K562 (cell line): ENCODE data around the gene CMTM1. TPM values are rescaled to one million over a fixed set of nuclear protein-coding genes. Genes with fewer than 3 reads are reported as not detected.

Experiments used
- CEBPG ChIP-seq, 3 experiments: fragments of 200-800 bp in 1 of 3; sonication (Bioruptor generic) in 1 of 3; sonication (generic) in 1 of 3; formaldehyde crosslinking in 1 of 3; IDR thresholded peaks in 2 of 3; conservative IDR thresholded peaks in 1 of 3; 2 replicates each; pipeline versions ENCODE4 v1.6.1 to v1.8.0; 2016 to 2022; ENCODE audit warnings: missing compliant biosample characterization in 2 of 3, missing genetic modification characterization in 2 of 3, mild to moderate bottlenecking in 1 of 3, missing genetic modification reagents in 1 of 3
- polyA plus RNA-seq, 8 experiments: library from polyadenylated mRNA; depleted of rRNA in 4 of 8; stranded (reverse) in 5 of 8; unstranded in 3 of 8; fragments of >200 nt; fragmentation: Nextera tagmentation in 2 of 8; fragmentation: Illumina TruSeq in 1 of 8; extraction: Ambion mirVana in 2 of 8; extraction: Trizol in 1 of 8; gene quantifications; 2 replicates each; pipeline versions ENCODE4 v1.2.1 to v1.2.3, GENCODE V29; 2011 to 2014; ENCODE audit warnings: inconsistent platforms in 1 of 8, missing spikeins in 1 of 8
- total RNA-seq, 7 experiments: library from RNA; depleted of rRNA in 6 of 7; stranded (reverse); fragments of >200 nt in 6 of 7; fragmentation: Illumina TruSeq in 2 of 7; extraction: Trizol in 2 of 7; gene quantifications; 2 replicates each; pipeline versions ENCODE4 v1.2.1 to v1.2.3, GENCODE V29; 2011 to 2021; ENCODE audit warnings: low replicate concordance in 1 of 7
- TF ChIP-seq, protein P1 (sequence below), 2 experiments: fragments of 450-650 bp; formaldehyde crosslinking in 1 of 2; IDR thresholded peaks; 2 replicates each; pipeline versions ENCODE4 v1.4.0 to v1.6.1; 2014 to 2020; ENCODE audit warnings: mild to moderate bottlenecking in 2 of 2, borderline replicate concordance in 1 of 2, low read depth in 1 of 2

CMTM1 gene
- total and polyA plus RNA-seq, 9 of the 15 experiments (the other 6 are each of a cell fraction or from before 2014, with no cell fraction given): 0.25 to 2.6 (median 1.1) TPM; not detected in 2

- TF ChIP-seq, protein P1, sequence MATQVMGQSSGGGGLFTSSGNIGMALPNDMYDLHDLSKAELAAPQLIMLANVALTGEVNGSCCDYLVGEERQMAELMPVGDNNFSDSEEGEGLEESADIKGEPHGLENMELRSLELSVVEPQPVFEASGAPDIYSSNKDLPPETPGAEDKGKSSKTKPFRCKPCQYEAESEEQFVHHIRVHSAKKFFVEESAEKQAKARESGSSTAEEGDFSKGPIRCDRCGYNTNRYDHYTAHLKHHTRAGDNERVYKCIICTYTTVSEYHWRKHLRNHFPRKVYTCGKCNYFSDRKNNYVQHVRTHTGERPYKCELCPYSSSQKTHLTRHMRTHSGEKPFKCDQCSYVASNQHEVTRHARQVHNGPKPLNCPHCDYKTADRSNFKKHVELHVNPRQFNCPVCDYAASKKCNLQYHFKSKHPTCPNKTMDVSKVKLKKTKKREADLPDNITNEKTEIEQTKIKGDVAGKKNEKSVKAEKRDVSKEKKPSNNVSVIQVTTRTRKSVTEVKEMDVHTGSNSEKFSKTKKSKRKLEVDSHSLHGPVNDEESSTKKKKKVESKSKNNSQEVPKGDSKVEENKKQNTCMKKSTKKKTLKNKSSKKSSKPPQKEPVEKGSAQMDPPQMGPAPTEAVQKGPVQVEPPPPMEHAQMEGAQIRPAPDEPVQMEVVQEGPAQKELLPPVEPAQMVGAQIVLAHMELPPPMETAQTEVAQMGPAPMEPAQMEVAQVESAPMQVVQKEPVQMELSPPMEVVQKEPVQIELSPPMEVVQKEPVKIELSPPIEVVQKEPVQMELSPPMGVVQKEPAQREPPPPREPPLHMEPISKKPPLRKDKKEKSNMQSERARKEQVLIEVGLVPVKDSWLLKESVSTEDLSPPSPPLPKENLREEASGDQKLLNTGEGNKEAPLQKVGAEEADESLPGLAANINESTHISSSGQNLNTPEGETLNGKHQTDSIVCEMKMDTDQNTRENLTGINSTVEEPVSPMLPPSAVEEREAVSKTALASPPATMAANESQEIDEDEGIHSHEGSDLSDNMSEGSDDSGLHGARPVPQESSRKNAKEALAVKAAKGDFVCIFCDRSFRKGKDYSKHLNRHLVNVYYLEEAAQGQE (IDR thresholded peaks at IDR 0.05; ENCODE audit: borderline replicate concordance): no peak
- TF ChIP-seq, protein P1 (CRISPR knock-in tag; IDR thresholded peaks at IDR 0.05; ENCODE audit: low read depth): no peak
- TF ChIP-seq CEBPG (CRISPR knock-in tag; IDR thresholded peaks at IDR 0.05): no peak
- TF ChIP-seq CEBPG (tag; conservative IDR thresholded peaks at IDR 0.05 in 1 of 2, IDR thresholded peaks at IDR 0.05 in 1 of 2): no peak
Measured at GRCh38 chr16:66548068-66548467, 18.2 kb upstream of the CMTM1 start (continued).
